PC-3 (cell line): ENCODE data around the gene AGAP5. TPM values are rescaled to one million over a fixed set of nuclear protein-coding genes. Genes with fewer than 3 reads are reported as not detected.
"Not testable (repeated sequence)": the region's sequence is repeated elsewhere in the genome, so short reads cannot be mapped to it uniquely, and the experiment has no call there.

ENCODE experiments used
- ATAC-seq: fragments of 200-7000 bp; cut with Tn5 transposase; 2 replicates; pipeline ENCODE4 v1.9.1; 2020; ENCODE audit warnings: mild to moderate bottlenecking, moderate library complexity
- BruUV-seq: library from RNA; stranded (reverse); fragments of 400-500 nt; replicated peaks from 2 replicates; lab custom pipeline; 2021; lab: Mats Ljungman, UMichigan
- CTCF ChIA-PET: fragments of 300-600 bp; sonication (Branson Sonifier 250); formaldehyde crosslinking; loops from one replicate; lab custom pipeline; 2022; ENCODE audit warnings: antibody characterized with exemption; lab: Charles Lee
- POLR2A ChIA-PET: fragments of 300-600 bp; sonication (Branson Sonifier 250); formaldehyde crosslinking; loops from one replicate; lab custom pipeline; 2022; ENCODE audit warnings: antibody characterized with exemption; ENCODE audit not compliant: unreplicated experiment; lab: Charles Lee
- DNase-seq: peaks from one replicate; pipeline ENCODE4 v3.0.0-alpha.2; 2015
- H2AFZ ChIP-seq: fragments of 300-600 bp; sonication (generic); 2 replicates; pipeline ENCODE4 v1.6.0; 2016; ENCODE audit warnings: antibody characterized with exemption, low read length
- H3F3A ChIP-seq: fragments of 300-600 bp; sonication (generic); one replicate; pipeline ENCODE4 v1.6.0; 2017; ENCODE audit warnings: antibody characterized with exemption, low read length, control low read depth, mild to moderate bottlenecking; ENCODE audit not compliant: unreplicated experiment
- H3K27ac ChIP-seq: fragments of 300-600 bp; sonication (generic); 2 replicates; pipeline ENCODE4 v1.5.1; 2016; ENCODE audit warnings: mild to moderate bottlenecking, low read length
- H3K27me3 ChIP-seq: fragments of 300-600 bp; sonication (generic); 2 replicates; pipeline ENCODE4 v1.6.1; 2016; ENCODE audit warnings: low read length, mixed read lengths
- H3K36me3 ChIP-seq: fragments of 300-600 bp; sonication (generic); 2 replicates; pipeline ENCODE4 v1.6.1; 2016; ENCODE audit warnings: low read depth, mixed run types, low read length, mixed read lengths
- H3K4me1 ChIP-seq: fragments of 300-600 bp; sonication (generic); 2 replicates; pipeline ENCODE4 v1.5.1; 2016; ENCODE audit warnings: low read length; ENCODE audit not compliant: insufficient read depth
- H3K4me2 ChIP-seq: fragments of 300-600 bp; sonication (generic); 2 replicates; pipeline ENCODE4 v1.6.0; 2016; ENCODE audit warnings: low read length
- H3K4me3 ChIP-seq: fragments of 300-600 bp; sonication (generic); 2 replicates; pipeline ENCODE4 v1.5.1; 2016; ENCODE audit warnings: mild to moderate bottlenecking, low read length, mixed read lengths
- H3K79me2 ChIP-seq: fragments of 300-600 bp; sonication (generic); 2 replicates; pipeline ENCODE4 v1.6.1; 2017; ENCODE audit warnings: low read length, mixed read lengths
- H3K9ac ChIP-seq: fragments of 300-600 bp; sonication (generic); 2 replicates; pipeline ENCODE4 v1.6.0; 2016; ENCODE audit warnings: mild to moderate bottlenecking, low read length
- H3K9me2 ChIP-seq: fragments of 300-600 bp; sonication (generic); replicated peaks from 2 replicates; pipeline ENCODE4 v1.6.1; 2016; ENCODE audit warnings: mixed run types, low read length, mixed read lengths
- H3K9me3 ChIP-seq: fragments of 300-600 bp; sonication (generic); 2 replicates; pipeline ENCODE4 v1.6.1; 2016; ENCODE audit warnings: low read length, mixed read lengths
- H4K20me1 ChIP-seq: fragments of 300-600 bp; sonication (generic); 2 replicates; pipeline ENCODE4 v1.6.1; 2016; ENCODE audit warnings: low read length, mixed read lengths
- CTCF ChIP-seq: fragments of 300-600 bp; sonication (generic); conservative IDR thresholded peaks from 2 replicates; pipeline ENCODE4 v1.5.1; 2017; ENCODE audit warnings: antibody characterized with exemption, low read depth, mild to moderate bottlenecking, low read length
- EZH2 ChIP-seq: fragments of 300-600 bp; sonication (generic); IDR thresholded peaks from one replicate; pipeline ENCODE4 v1.6.1; 2017; ENCODE audit warnings: antibody characterized with exemption, mild to moderate bottlenecking, low read length; ENCODE audit not compliant: unreplicated experiment
- EZH2phosphoT487 ChIP-seq: fragments of 300-600 bp; sonication (generic); IDR thresholded peaks from 2 replicates; pipeline ENCODE4 v1.6.1; 2018; ENCODE audit warnings: mild to moderate bottlenecking, antibody characterized with exemption, low read length, borderline replicate concordance
- intact Hi-C: fragments of 100-400 bp; cut with micrococcal nuclease; formaldehyde crosslinking; loops from 2 replicates; pipeline ENCODE4 v1.9.0; 2023
- total RNA-seq: library from RNA; depleted of rRNA; stranded (reverse); fragments of >200 nt; gene quantifications from 2 replicates; pipeline ENCODE4 v1.2.3, GENCODE V29; 2014

AGAP5 gene
- total RNA-seq, 1 experiment from 2014 or later, result 15.0 TPM

GRCh38 chr10:73730153-73730906 lies 32.4 kb upstream of the AGAP5 start:
- CTCF ChIA-PET, result interaction anchor here (1.1 kb wide), 1 partner anchor 43 kb away, joined by 3 read pairs; no protein-coding TSS in a partner anchor
- H4K20me1 ChIP-seq, result no peaks in the 10 kb centered on the region
- peak overlapping the region; percentile 69 for H3K4me3 ChIP-seq
- peaks cover 56% of the 10 kb centered on the region for H3K79me2 ChIP-seq
- TF ChIP-seq EZH2phosphoT487, result no peak
- TF ChIP-seq EZH2, result no peak
- TF ChIP-seq CTCF, result no peak
- intact Hi-C loops, result loop anchor here (1.0 to 2.0 kb wide), 5 partner anchors 11 to 77 kb away; partner anchors contain the start of gene ZSWIM8
- no peaks in the 10 kb centered on the region for H3K27me3 ChIP-seq
- H3K9ac ChIP-seq, result peak overlapping the region; percentile 80
- POLR2A ChIA-PET, result interaction anchor here (0.6 to 1.4 kb wide), 12 partner anchors 13 to 864 kb away, joined by 3 to 24 read pairs (median 4); partner anchors contain the start of genes CHCHD1 and SEC24C
- H3K4me2 ChIP-seq, result peak overlapping the region; percentile 81
- BruUV-seq, result no TSS peak
- H3K36me3 ChIP-seq, result peaks cover 38% of the 10 kb centered on the region
- H3K9me2 ChIP-seq, result no peaks in the 10 kb centered on the region
- peak overlapping the region; percentile 72 for H3K27ac ChIP-seq
- peaks cover 7% of the 10 kb centered on the region for H3F3A ChIP-seq
- DNase-seq (peak; percentile 100), ATAC-seq (peak; percentile 87)
- H3K4me1 ChIP-seq, result peaks cover 9% of the 10 kb centered on the region
- peak overlapping the region; percentile 73 for H2AFZ ChIP-seq
- H3K9me3 ChIP-seq, result no peaks in the 10 kb centered on the region

DNA sequence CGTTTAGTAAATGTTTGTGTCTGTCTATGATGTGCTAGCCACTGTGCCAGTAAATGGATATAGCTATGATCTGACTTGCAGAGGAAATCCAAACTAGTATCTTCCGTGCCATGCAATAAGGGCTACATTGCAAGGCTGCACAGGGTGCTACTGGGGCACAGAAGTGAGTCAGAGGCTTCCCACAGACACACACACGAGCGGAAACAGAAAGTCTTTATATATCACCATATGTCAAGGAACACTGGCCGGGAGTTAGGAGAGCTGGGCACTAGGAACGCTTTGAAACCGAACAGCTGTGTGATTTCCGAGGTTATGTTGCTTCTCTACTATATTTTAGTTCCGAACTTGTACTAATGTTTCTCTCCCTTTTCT lies 31.9 kb upstream of the AGAP5 start:
- not testable (repeated sequence) for H3F3A ChIP-seq, H4K20me1 ChIP-seq, H3K9me2 ChIP-seq, H3K9me3 ChIP-seq, H3K27me3 ChIP-seq, DNase-seq, H3K4me1 ChIP-seq
- peak; percentile 18 for ATAC-seq
- Histone ChIP-seq H3K4me2 (peak overlapping the region; percentile 81), H3K4me3 (peak overlapping the region; percentile 69), H3K9ac (peak overlapping the region; percentile 80), H3K79me2 (peaks cover 52% of the 10 kb centered on the region), H3K36me3 (peaks cover 40% of the 10 kb centered on the region), H3K27ac (peak overlapping the region; percentile 72), H2AFZ (peak overlapping the region; percentile 73)
- POLR2A ChIA-PET, result interaction anchor here (1.0 to 1.4 kb wide), 4 partner anchors 14 to 102 kb away, joined by 8 to 51 read pairs (median 16); partner anchors contain the start of gene SEC24C
- CTCF ChIA-PET, result interaction anchor here (0.7 kb wide), 1 partner anchor 76 kb away, joined by 4 read pairs; no protein-coding TSS in a partner anchor
- intact Hi-C loops, result loop anchor here (1.0 to 2.0 kb wide), 5 partner anchors 12 to 76 kb away; partner anchors contain the start of gene ZSWIM8
- TSS peak; percentile 84 for BruUV-seq

DNA sequence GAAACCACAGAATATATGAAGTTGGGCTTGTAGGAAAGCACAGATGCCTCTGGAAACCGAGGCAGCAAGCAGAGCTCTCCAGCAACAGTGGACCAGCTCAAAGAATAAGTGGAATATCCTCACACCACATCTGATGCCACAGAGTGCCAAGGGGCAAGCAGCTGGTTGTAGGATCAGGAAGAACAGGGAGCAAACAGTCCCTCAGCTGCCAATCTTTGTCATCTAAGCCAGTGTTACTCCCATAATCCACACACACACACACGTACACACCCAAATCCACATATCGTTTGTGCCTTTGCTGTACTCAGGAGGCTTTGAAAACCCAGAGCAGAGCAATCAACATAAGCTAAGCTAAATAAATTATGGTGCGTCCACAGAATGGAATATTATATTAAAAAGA lies 25.6 kb upstream of the AGAP5 start:
- TF ChIP-seq CTCF, result no peak
- TF ChIP-seq EZH2phosphoT487, result no peak
- TF ChIP-seq EZH2, result no peak
- H3K79me2 ChIP-seq, result peaks cover 6% of the 10 kb centered on the region; the same call in 1 of the 2 replicates
- ChIA-PET CTCF (no interaction called here), POLR2A (interaction anchor here (0.6 to 1.1 kb wide), 2 partner anchors 19 to 94 kb away, joined by 6 to 12 read pairs; no protein-coding TSS in a partner anchor)
- H3K4me3 ChIP-seq, result no peak overlapping the region
- peaks cover 4% of the 10 kb centered on the region for H3F3A ChIP-seq
- H3K36me3 ChIP-seq, result peaks cover 76% of the 10 kb centered on the region
- intact Hi-C loops, result no loop called here
- no peaks in the 10 kb centered on the region for H4K20me1 ChIP-seq
- H3K9me2 ChIP-seq, result no peaks in the 10 kb centered on the region
- no peaks in the 10 kb centered on the region for H3K4me1 ChIP-seq
- ATAC-seq, result no peak
- no peaks in the 10 kb centered on the region for H3K9me3 ChIP-seq
- H2AFZ ChIP-seq, result no peak overlapping the region
- H3K9ac ChIP-seq, result no peak overlapping the region
- no peak for DNase-seq
- BruUV-seq, result no TSS peak
- no peaks in the 10 kb centered on the region for H3K27me3 ChIP-seq
- no peak overlapping the region for H3K4me2 ChIP-seq
- no peak overlapping the region for H3K27ac ChIP-seq

DNA sequence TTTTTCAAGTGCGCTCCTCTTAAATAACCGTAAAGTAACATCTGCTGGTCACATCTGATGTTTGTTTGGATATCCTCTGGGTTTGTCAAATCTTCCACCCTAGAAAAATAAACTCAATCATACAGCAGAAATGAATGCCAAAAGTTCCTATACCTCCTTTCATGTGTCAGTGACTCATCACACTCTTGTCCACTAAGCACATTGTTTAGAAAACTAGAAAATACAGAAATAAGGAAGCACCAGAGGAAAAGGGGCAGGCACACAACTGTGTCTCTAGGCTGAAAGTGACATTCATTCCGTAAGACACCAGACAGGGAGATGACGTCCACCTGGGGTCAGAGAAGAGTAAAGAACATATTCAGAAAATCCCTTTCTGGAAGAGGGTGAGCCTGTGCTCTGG lies 22.7 kb upstream of the AGAP5 start:
- H3K9me2 ChIP-seq, H3K27me3 ChIP-seq, intact Hi-C loops, H3K4me3 ChIP-seq, BruUV-seq, H3K4me1 ChIP-seq, H4K20me1 ChIP-seq, H3K27ac ChIP-seq, H3F3A ChIP-seq, H3K79me2 ChIP-seq, H2AFZ ChIP-seq, H3K9me3 ChIP-seq, H3K9ac ChIP-seq, DNase-seq, POLR2A ChIA-PET, H3K4me2 ChIP-seq, CTCF ChIA-PET: not testable (repeated sequence)
- peak; percentile 88 for ATAC-seq
- peaks cover 86% of the 10 kb centered on the region for H3K36me3 ChIP-seq
